Upper lobe of left lung (tissue), 4 donors: ENCODE results near the gene DDX3X.

Source experiments
- POLR2A ChIP-seq, 4 donors: fragments of 450-650 bp; IDR thresholded peaks; one replicate each; pipeline ENCODE4 v1.5.1; 2016 to 2017; ENCODE audit warnings: antibody characterized with exemption in 4 of 4, mild to moderate bottlenecking in 2 of 4
- POLR2AphosphoS5 ChIP-seq, 2 donors: sonication (generic); formaldehyde crosslinking; IDR thresholded peaks; one replicate each; pipeline ENCODE4 v1.5.1; 2017; ENCODE audit warnings: antibody characterized with exemption in 2 of 2
- TF ChIP-seq, protein P1 (sequence below), 6 experiments: fragments of 450-650 bp in 4 of 6; fragments of 200-600 bp in 2 of 6; sonication (generic) in 2 of 6; IDR thresholded peaks; one replicate each; pipeline ENCODE4 v1.5.1; 2016 to 2019; ENCODE audit warnings: antibody characterized with exemption in 6 of 6

DNA sequence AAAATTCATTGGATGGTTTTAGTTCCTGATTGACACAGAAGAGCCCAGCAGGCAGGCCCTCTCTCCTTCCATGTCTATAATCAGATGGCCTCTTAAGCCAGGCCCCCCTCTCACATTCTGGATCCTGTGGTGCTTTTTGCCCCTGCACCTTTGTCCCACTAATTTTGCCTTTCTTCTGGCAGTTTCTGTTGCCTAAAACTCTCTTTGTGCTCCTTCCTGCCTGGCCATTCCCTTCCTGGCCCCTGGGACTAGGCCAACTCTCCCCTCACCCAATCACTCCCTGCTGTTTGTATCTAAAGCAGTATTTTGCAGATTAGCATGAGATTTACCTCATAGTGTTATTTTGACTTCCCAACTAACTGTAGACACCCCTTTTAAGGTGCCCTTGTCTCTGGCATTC is 42.7 kb upstream of the DDX3X start:
- TF ChIP-seq POLR2AphosphoS5 (IDR thresholded peaks at IDR 0.05), result no peak
- TF ChIP-seq, protein P1, sequence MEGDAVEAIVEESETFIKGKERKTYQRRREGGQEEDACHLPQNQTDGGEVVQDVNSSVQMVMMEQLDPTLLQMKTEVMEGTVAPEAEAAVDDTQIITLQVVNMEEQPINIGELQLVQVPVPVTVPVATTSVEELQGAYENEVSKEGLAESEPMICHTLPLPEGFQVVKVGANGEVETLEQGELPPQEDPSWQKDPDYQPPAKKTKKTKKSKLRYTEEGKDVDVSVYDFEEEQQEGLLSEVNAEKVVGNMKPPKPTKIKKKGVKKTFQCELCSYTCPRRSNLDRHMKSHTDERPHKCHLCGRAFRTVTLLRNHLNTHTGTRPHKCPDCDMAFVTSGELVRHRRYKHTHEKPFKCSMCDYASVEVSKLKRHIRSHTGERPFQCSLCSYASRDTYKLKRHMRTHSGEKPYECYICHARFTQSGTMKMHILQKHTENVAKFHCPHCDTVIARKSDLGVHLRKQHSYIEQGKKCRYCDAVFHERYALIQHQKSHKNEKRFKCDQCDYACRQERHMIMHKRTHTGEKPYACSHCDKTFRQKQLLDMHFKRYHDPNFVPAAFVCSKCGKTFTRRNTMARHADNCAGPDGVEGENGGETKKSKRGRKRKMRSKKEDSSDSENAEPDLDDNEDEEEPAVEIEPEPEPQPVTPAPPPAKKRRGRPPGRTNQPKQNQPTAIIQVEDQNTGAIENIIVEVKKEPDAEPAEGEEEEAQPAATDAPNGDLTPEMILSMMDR (IDR thresholded peaks at IDR 0.05), result no peak
- no peak for TF ChIP-seq POLR2A (IDR thresholded peaks at IDR 0.05)
